T-helper 22 cell (primary cell): ENCODE measurements around the gene LAMTOR2.
A peak's percentile ranks its signal among the peaks of the same experiment; 100 is the strongest.
"Not testable (repeated sequence)": the region's sequence is repeated elsewhere in the genome, so short reads cannot be mapped to it uniquely, and the experiment has no call there.

Experiments used
- DNase-seq: peaks from one replicate; pipeline ENCODE4 v3.0.0-alpha.2; 2020; ENCODE audit warnings: low read depth

The LAMTOR2 gene

GRCh38 chr1:156052862-156053767 is 1.5 kb upstream of the LAMTOR2 start:
- DNase-seq = peak; percentile 65

DNA sequence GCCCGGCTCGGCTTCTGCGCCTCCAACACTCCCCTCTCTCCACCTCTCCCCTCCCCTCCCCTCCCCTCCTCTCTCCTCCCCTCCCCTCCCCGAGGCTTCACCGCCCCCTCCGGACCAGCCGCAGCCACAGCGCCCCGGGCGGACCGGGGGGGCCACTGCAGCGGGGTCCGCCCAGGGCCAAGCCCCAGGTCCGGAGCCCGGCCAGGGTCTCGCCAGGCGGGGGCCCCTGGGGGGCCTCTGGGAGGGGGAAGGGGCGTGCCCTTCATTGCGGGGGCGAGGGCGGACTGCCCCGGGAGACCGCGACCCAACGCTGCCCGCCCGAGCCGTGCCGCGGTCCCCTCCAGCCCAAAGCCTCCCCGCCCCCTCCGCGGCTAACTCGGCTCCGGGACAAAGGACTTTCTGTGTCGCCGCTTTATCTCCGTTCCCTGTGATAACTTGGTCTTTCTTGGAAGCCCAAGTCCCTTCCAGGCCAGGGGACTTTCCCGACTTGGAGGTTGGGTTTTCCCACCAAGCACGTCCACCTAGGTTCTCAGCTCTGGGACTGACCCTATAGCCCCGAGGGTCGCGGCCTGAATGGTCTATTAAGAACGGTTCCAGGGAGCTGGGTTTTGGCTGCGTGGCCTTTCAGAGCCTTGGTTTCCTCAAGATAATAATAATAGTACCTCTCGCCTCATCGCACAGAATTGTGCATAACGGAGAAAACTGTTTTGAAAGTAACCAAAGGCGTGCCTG is 648 bp upstream of the LAMTOR2 start, which contains the start of gene UBQLN4:
Gene UBQLN4 (minus strand): TSS at position 31 of the 732 bp plus-strand sequence. CDS start 97 bp downstream, outside the sequence.
- DNase-seq = peak; percentile 78

- no peak for DNase-seq
Measured at GRCh38 chr1:156055281-156056048, 883 bp downstream of the LAMTOR2 start.

GRCh38 chr1:156056326-156056849 is 1.8 kb downstream of the LAMTOR2 start:
- no peak for DNase-seq

DNA sequence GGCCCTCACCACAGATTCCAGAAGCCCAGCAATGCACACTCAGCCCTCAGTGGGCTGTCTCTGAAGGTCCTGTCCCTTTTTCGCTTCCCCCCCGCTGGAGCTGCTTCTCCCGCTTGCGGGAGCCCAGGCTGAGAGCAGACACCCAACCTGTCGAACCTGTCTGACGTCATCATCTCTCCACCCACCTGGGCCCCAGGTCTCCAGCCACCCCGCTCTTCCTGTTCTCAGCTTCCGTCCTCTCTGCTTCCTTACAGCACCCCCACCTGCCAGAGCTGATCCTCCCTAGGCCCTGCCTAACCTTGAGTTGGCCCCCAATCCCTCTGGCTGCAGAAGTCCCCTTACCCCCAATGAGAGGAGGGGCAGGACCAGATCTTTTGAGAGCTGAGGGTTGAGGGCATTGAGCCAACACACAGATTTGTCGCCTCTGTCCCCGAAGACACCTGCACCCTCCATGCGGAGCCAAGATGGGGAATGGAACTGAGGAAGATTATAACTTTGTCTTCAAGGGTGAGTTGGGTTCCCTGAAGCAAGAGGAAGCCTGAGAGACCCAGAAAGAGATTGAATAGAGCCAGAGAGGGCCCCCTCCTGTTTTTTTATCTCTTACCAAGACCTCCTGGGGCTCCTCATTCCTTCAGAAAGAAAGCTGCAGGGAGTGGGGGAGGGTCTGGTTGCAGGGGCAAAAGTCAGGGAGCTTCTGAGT is 6.5 kb downstream of the LAMTOR2 start, which contains the start of gene RAB25:
Gene RAB25 (plus strand): TSS at position 224 of the 700 bp plus-strand sequence. CDS start 241 bp downstream, at position 465.
- DNase-seq = no peak

DNA sequence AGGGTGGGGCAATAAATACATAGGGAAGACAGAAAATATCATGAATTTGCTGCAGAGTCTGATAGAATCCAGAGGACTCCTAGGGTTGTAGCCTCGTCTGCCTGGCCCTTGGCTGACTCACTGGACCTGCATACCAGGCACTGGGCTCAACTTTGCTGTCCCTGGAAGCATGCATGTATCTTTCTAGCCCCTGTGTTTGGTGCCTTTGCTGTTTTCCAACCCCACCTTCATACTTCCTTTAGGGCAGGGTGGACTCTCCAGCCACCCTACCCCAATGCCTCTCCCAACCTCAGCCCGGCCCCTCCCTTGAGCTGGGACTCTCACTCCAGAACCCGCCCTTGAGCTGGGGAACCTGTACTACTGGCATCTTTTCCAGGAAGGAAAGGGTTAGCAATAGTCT is 7.6 kb downstream of the LAMTOR2 start:
- no peak for DNase-seq

- no peak for DNase-seq
Measured at GRCh38 chr1:156063997-156064285, 9.4 kb downstream of the LAMTOR2 start.

- no peak for DNase-seq
Measured at GRCh38 chr1:156064615-156065014, 10.0 kb downstream of the LAMTOR2 start.

DNA sequence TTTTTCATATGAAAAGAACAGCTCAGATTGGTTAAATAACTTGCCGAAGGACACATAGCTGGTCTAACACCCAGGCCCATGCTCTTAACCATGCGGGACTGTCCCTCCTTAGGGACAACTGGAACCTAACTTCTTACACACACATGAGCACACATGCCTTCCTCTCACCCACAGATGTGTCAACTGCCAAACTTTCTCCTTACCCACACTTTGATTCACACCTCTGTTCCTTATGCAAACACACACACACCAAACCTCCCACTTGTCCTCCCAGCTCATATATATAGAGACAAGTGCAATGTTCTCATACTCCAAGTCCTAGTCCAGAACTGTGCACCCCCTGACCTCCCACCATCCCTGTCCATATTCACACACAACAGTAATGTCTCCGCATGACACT is 10.6 kb downstream of the LAMTOR2 start:
- no peak for DNase-seq

DNA sequence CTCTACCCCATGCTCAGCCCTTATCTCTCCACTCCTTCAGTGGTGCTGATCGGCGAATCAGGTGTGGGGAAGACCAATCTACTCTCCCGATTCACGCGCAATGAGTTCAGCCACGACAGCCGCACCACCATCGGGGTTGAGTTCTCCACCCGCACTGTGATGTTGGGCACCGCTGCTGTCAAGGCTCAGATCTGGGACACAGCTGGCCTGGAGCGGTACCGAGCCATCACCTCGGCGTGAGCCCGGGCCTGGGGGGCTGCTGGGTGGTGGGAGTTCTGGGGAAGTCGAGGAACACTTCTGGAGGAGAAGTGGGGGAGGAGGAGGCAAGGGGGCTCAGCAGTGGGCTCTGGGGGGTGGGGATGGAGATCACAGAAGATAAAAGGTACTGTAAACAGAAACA is 11.3 kb downstream of the LAMTOR2 start:
- DNase-seq = no peak

GRCh38 chr1:156067262-156067661 is 12.7 kb downstream of the LAMTOR2 start:
- no peak for DNase-seq

- no peak for DNase-seq
Measured at GRCh38 chr1:156069490-156070455, 15.2 kb downstream of the LAMTOR2 start.

DNA sequence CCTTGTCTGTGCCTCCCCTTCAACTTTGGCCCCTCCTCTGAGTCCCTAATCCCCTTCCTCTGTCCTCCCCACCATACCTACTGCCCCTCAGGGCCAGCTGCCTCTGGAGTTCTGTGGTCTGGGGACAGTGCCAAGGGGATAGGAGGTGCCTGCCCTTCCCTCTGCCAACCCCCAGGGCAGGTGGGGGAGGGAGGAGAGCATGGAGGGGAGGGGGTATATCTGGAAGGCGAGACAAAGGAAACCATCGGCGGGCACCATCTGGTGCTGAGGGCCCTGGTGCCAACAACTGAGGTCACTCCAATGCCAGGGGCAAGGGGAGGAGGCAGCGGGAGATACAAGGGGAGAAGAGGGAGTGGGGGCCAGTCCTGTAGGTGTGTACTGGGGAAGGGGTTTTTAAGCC is 16.0 kb downstream of the LAMTOR2 start:
- DNase-seq = no peak

DNA sequence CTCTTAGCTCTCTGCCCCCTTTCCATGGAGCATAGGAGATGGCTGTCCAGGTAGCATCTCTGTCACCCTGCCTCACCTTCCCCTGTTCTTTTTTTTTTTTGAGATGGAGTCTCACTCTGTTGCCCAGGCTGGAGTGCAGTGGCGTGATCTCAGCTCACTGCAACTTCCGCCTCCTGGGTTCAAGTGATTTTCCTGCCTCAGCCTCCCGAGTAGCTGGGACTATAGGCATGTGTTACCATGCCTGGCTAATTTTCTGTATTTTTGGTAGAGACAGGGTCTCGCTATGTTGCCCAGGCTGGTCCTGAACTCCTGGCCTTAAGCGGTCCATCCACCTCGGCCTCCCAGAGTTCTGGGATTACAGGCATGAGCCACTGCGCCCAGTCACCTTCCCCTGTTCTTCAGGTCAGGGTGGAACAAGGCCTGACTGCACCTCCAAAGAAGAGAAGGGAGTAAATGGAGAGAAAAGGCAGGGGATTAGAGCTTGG is 16.8 kb downstream of the LAMTOR2 start:
- DNase-seq = not testable (repeated sequence)

DNA sequence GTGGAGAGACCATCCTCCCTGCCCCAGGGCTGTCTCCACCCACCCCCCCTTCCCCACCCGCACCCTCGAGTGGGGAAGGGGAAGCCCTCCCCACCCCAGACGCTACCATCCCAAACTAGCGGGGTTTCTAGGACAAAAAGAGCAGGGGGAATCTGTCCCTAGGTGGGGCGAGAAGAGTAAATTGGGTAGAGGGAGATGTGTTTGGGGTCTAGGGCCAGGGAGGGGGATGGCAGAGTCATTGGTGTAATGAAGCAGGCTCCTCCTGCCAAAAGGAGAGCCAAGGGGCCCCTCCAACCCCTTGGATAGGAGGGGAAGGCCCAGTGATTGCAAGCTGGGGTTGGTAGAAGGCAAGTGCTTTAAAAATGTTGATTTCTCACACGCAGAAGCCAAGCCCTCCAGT is 17.7 kb downstream of the LAMTOR2 start:
- no peak for DNase-seq

- DNase-seq = no peak
Measured at GRCh38 chr1:156073110-156073687, 18.6 kb downstream of the LAMTOR2 start.

DNA sequence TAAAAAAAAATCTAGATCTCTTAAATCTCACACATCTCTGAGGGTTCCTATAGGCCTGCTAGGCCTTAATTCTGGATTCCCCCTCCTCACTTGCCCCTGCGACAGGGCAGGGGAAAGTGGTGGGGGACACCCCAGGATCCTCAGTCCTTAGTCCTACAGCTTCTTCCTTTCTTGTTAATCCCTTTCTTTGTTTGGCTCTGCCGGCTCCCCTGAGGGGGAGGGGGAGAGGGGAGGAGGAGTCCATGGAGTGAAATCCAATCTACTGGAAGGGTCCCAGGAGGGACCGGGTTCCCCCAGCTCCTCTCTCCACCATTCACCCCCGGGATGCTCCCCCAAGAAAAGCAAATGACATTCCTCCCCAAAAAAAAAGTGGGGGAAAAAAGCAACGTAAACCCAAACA is 19.2 kb downstream of the LAMTOR2 start:
- DNase-seq = no peak

DNA sequence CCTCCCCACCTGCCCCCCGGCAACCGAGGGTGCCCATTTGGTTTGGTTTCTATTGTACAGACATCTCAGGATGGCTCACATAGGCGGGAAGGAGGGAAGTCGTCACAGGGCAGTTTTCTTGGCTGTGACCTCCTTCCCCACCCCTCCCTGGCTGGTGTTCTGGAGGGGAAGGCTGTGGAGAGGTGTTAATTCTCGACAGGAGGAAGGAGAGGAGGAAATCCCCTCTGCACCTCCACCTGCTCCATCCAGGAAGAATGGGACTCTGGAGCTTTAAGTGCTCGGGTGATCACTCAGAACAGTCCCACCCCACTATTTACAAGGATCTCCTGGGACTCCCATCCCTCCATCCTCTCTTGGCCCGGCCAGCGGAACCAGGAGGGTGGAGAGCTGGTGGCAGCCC is 20.1 kb downstream of the LAMTOR2 start:
- no peak for DNase-seq

DNA sequence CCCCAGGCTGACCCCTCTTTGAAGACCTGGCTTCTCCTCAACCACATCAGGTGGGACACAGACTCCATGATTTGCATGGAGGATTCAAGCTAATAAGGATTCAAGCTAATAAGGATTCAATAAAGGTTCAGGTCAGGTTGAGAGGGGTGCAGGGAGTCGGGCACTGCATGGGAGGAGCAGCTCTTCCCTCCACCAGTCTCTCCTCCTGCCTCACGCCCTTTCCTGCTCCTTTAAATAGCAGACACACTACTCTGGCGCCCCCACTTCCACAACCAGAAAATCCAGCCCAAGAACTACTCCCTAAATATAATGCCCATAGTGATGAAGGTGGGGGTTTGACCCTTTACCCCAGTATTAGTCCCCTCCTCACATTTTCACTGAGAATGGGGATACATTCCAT is 20.6 kb downstream of the LAMTOR2 start:
- no peak for DNase-seq

- no peak for DNase-seq
Measured at GRCh38 chr1:156075775-156076204, 21.2 kb downstream of the LAMTOR2 start.
